GM23248 (cell line): ENCODE data around the gene FANCF. TPM values are rescaled to one million over a fixed set of nuclear protein-coding genes. Genes with fewer than 3 reads are reported as not detected.
"Not testable (repeated sequence)": the region's sequence is repeated elsewhere in the genome, so short reads cannot be mapped to it uniquely, and the experiment has no call there.

ENCODE experiments used
- DNase-seq: peaks from one replicate; pipeline ENCODE4 v3.0.0-alpha.2; 2015
- H2AFZ ChIP-seq: fragments of 200-600 bp; sonication (generic); 2 replicates; pipeline ENCODE4 v1.6.1; 2016; ENCODE audit warnings: antibody characterized with exemption
- H3F3A ChIP-seq: fragments of 200-600 bp; sonication (generic); 2 replicates; pipeline ENCODE4 v1.6.1; 2016; ENCODE audit warnings: mild to moderate bottlenecking, antibody characterized with exemption, mixed run types; ENCODE audit not compliant: insufficient read depth
- H3K27ac ChIP-seq: fragments of 200-600 bp; sonication (generic); 2 replicates; pipeline ENCODE4 v1.5.1; 2016; ENCODE audit warnings: mild to moderate bottlenecking
- H3K27me3 ChIP-seq: fragments of 200-600 bp; sonication (generic); replicated peaks from 2 replicates; pipeline ENCODE4 v1.6.1; 2016; ENCODE audit warnings: mild to moderate bottlenecking; ENCODE audit not compliant: insufficient read depth
- H3K36me3 ChIP-seq: fragments of 200-600 bp; sonication (generic); 2 replicates; pipeline ENCODE4 v1.6.1; 2016; ENCODE audit warnings: low read depth, mild to moderate bottlenecking
- H3K4me1 ChIP-seq: fragments of 200-600 bp; sonication (generic); 2 replicates; pipeline ENCODE4 v1.6.1; 2016; ENCODE audit warnings: mild to moderate bottlenecking; ENCODE audit not compliant: insufficient read depth
- H3K4me2 ChIP-seq: fragments of 200-600 bp; sonication (generic); one replicate; pipeline ENCODE4 v1.6.1; 2016; ENCODE audit warnings: mild to moderate bottlenecking; ENCODE audit not compliant: unreplicated experiment
- H3K4me3 ChIP-seq: fragments of 200-600 bp; sonication (generic); 2 replicates; pipeline ENCODE4 v1.5.1; 2016; ENCODE audit warnings: mild to moderate bottlenecking
- H3K79me2 ChIP-seq: fragments of 200-600 bp; sonication (generic); 2 replicates; pipeline ENCODE4 v1.6.1; 2016; ENCODE audit warnings: mild to moderate bottlenecking; ENCODE audit not compliant: insufficient read depth
- H3K9ac ChIP-seq: fragments of 200-600 bp; sonication (generic); 2 replicates; pipeline ENCODE4 v1.6.1; 2016; ENCODE audit warnings: mild to moderate bottlenecking
- H3K9me2 ChIP-seq: fragments of 200-600 bp; sonication (generic); 2 replicates; pipeline ENCODE4 v1.6.1; 2016; ENCODE audit warnings: mixed run types, mild to moderate bottlenecking, moderate library complexity; ENCODE audit not compliant: insufficient read depth
- H3K9me3 ChIP-seq: fragments of 200-600 bp; sonication (generic); one replicate; pipeline ENCODE4 v1.6.1; 2017; ENCODE audit warnings: low read depth
- H4K20me1 ChIP-seq: fragments of 200-600 bp; sonication (generic); 2 replicates; pipeline ENCODE4 v1.6.0; 2016; ENCODE audit not compliant: insufficient read depth
- EZH2 ChIP-seq: fragments of 200-600 bp; sonication (generic); IDR thresholded peaks from 2 replicates; pipeline ENCODE4 v1.6.1; 2018; ENCODE audit warnings: antibody characterized with exemption, mild to moderate bottlenecking; ENCODE audit not compliant: insufficient read depth, poor library complexity, severe bottlenecking
- EZH2phosphoT487 ChIP-seq: fragments of 200-600 bp; sonication (generic); IDR thresholded peaks from 2 replicates; pipeline ENCODE4 v1.6.1; 2018; ENCODE audit warnings: antibody characterized with exemption, moderate library complexity, mild to moderate bottlenecking, low read depth; ENCODE audit not compliant: insufficient read depth
- WGBS, 2 experiments: methylation state at CpG; one replicate each; pipeline ENCODE4 v1.1.6; 2015 to 2017; ENCODE audit warnings: low lambda C conversion rate in 2 of 2, low coverage in 1 of 2; ENCODE audit errors: missing lambda C conversion rate in 2 of 2; 5-methylcytosine and 5-hydroxymethylcytosine counted together
- in situ Hi-C: fragments of 300-500 bp; cut with MboI; formaldehyde crosslinking; loops from 2 replicates; pipeline ENCODE4 v1.15.0; 2020
- polyA plus RNA-seq: library from polyadenylated mRNA; unstranded; fragments of >200 nt; fragmentation: Nextera tagmentation; extraction: Ambion mirVana; gene quantifications from 2 replicates; pipeline ENCODE4 v1.2.1, GENCODE V29; 2016
- total RNA-seq: library from RNA; depleted of rRNA; stranded (reverse); fragments of >200 nt; shearing (Covaris generic); gene quantifications from 2 replicates; pipeline ENCODE4 v1.2.3, GENCODE V29; 2014

FANCF gene
- total and polyA plus RNA-seq, 2 experiments from 2014 or later = 7.3 to 13.4 TPM

DNA sequence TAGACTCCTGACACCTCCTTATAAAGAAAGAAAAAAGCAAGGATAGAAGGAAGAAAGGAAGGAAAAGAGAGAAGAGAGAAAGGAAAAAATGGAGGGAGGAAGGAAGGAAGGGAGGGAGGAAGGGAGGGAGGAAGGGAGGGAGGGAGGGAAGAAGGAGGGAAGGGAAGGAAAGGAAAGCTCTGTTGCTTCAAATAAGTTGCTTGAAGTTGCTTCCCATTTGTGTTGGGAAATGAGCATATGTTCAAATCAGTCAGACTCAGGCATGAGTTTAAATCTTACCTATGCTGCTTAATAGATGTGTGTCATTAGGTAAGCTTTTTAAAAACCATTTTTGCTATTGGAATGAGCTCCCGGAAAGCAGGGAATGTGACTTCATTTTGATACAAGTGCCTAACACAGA is 34.2 kb upstream of the FANCF start:
- Histone ChIP-seq H4K20me1 (no peaks in the 10 kb centered on the region), H3F3A (no peaks in the 10 kb centered on the region), H3K27ac (no peak overlapping the region), H3K9me3 (no peaks in the 10 kb centered on the region), H3K4me2 (no peak overlapping the region), H3K27me3 (peaks cover 6% of the 10 kb centered on the region), H3K9me2 (no peaks in the 10 kb centered on the region), H3K9ac (no peak overlapping the region), H2AFZ (no peak overlapping the region), H3K36me3 (no peaks in the 10 kb centered on the region), H3K4me3 (no peak overlapping the region), H3K79me2 (no peaks in the 10 kb centered on the region), H3K4me1 (no peaks in the 10 kb centered on the region)
- 88 to 89% methylated on average over 1 of the region's 1 CpG for WGBS, 2 experiments
- no peak for TF ChIP-seq EZH2phosphoT487
- no peak for TF ChIP-seq EZH2
- in situ Hi-C loops = no loop called here
- DNase-seq = no peak

DNA sequence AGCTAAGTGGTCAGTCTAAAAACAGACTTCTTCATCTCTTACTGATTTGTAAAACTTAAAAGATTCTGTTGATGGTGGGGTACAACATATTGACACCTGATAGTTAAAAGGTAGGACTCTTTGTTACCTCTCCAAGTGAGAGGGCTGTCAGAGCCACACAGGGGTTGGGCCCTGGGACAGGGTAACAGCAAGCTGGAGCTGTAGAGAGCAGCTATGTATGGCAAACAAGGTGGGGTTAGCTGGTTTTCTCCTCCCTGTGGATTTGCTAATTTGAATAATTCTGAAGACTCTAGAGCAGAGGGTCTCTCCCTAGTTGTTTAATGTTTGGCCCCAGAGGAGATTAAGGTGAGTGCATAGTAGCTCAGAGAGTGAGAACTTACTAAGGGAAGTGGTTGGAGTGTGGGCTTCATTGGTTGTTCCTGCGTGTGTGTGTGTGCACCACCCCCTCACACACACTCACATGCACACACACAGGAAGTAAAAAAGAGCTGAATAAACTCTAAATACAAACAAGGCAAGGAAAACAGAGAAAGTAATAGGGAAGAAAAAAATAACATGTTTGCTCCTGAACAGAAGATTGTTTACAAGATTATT is 31.6 kb upstream of the FANCF start:
- Histone ChIP-seq H3K4me3 (no peak overlapping the region), H2AFZ (no peak overlapping the region), H3F3A (no peaks in the 10 kb centered on the region), H3K27me3 (no peaks in the 10 kb centered on the region), H3K79me2 (no peaks in the 10 kb centered on the region), H3K9me2 (no peaks in the 10 kb centered on the region), H3K4me2 (no peak overlapping the region), H4K20me1 (no peaks in the 10 kb centered on the region), H3K9ac (no peak overlapping the region), H3K27ac (no peak overlapping the region), H3K4me1 (no peaks in the 10 kb centered on the region), H3K9me3 (no peaks in the 10 kb centered on the region), H3K36me3 (no peaks in the 10 kb centered on the region)
- DNase-seq = no peak
- in situ Hi-C loops = no loop called here
- WGBS, 2 experiments = 79 to 81% methylated on average over 1 of the region's 1 CpG
- TF ChIP-seq EZH2 (no peak), EZH2phosphoT487 (no peak)

DNA sequence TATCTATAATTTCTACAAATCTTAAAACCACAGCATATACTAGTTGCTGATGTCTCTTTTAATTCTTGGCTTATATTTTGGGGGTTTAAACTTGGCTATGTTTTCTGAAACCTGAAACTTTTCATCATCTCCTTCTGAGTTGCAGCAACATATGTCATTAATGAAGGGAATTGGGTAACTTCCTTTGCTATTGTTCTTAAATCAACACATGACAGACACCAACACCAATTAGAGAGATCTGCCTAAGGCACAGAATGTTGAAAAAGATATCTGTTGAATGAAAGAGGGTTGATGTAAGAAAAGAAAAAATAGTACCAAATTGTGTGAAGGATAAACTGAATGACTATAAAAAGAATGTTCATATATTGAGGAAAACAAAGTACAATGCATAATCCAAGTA is 30.5 kb upstream of the FANCF start:
- H3K27ac ChIP-seq = no peak overlapping the region
- no peak overlapping the region for H3K4me2 ChIP-seq
- in situ Hi-C loops = no loop called here
- H3K27me3 ChIP-seq = no peaks in the 10 kb centered on the region
- no peaks in the 10 kb centered on the region for H3K4me1 ChIP-seq
- no peak overlapping the region for H3K9ac ChIP-seq
- H3F3A ChIP-seq = no peaks in the 10 kb centered on the region
- H3K4me3 ChIP-seq = no peak overlapping the region
- no peak for DNase-seq
- H2AFZ ChIP-seq = no peak overlapping the region
- no peaks in the 10 kb centered on the region for H3K79me2 ChIP-seq
- H3K9me3 ChIP-seq = no peaks in the 10 kb centered on the region
- no peaks in the 10 kb centered on the region for H3K36me3 ChIP-seq
- no peaks in the 10 kb centered on the region for H4K20me1 ChIP-seq
- H3K9me2 ChIP-seq = no peaks in the 10 kb centered on the region
- no peak for TF ChIP-seq EZH2
- no peak for TF ChIP-seq EZH2phosphoT487

DNA sequence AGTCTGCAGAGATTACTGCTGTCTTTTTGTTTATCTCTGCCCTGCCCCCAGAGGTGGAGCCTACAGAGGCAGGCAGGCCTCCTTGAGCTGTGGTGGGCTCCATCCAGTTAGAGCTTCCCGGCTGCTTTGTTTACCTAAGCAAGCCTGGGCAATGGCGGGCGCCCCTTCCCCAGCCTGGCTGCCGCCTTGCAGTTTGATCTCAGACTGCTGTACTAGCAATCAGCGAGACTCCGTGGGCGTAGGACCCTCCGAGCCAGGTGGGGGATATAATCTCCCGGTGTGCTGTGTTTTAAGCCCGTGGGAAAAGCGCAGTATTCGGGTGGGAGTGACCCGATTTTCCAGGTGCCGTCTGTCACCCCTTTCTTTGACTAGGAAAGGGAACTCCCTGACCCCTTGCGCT is 26.7 kb upstream of the FANCF start:
- DNase-seq = not testable (repeated sequence)
- WGBS, 2 experiments = 68 to 72% methylated on average over 14 to 15 of the region's 15 CpGs

DNA sequence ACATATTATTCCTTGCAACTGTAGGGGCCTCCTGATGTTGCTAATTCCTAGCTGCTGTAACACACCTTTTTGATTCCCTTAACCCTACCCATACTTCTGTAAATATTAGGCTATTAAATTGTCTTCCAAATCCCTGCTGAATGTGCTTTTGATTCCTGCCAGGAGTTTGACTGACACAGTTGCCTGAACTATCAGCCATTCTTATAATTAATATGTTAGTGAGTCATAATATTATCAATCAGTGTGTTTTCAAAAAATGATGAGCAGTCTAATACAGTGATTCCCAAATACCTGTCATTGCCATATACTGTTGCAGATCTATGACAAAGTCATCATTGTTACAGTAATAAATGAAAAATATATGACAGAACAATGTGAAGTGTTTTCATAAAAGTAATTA is 15.9 kb upstream of the FANCF start:
- Histone ChIP-seq H3K4me2 (no peak overlapping the region), H3K27me3 (no peaks in the 10 kb centered on the region), H3F3A (no peaks in the 10 kb centered on the region), H3K9me3 (no peaks in the 10 kb centered on the region), H3K79me2 (no peaks in the 10 kb centered on the region), H3K4me1 (no peaks in the 10 kb centered on the region), H3K9me2 (no peaks in the 10 kb centered on the region), H3K9ac (no peak overlapping the region), H2AFZ (no peak overlapping the region), H3K4me3 (no peak overlapping the region), H4K20me1 (no peaks in the 10 kb centered on the region), H3K36me3 (no peaks in the 10 kb centered on the region), H3K27ac (no peak overlapping the region)
- in situ Hi-C loops = no loop called here
- TF ChIP-seq EZH2phosphoT487 (no peak), EZH2 (no peak)
- DNase-seq = no peak

More for the DNA sequence above, 26.7 kb upstream of the FANCF start:
- H3K9ac ChIP-seq, H3K4me3 ChIP-seq, H3K36me3 ChIP-seq, H3K79me2 ChIP-seq, in situ Hi-C loops, H3K27me3 ChIP-seq, H3F3A ChIP-seq, H2AFZ ChIP-seq, H3K4me1 ChIP-seq, H3K9me2 ChIP-seq, H4K20me1 ChIP-seq, H3K4me2 ChIP-seq, H3K27ac ChIP-seq, H3K9me3 ChIP-seq: not testable (repeated sequence)
